ENCODE results near the gene PAFAH1B2.
"Not testable (repeated sequence)": the region's sequence is repeated elsewhere in the genome, so short reads cannot be mapped to it uniquely, and the experiment has no call there.

Gene PAFAH1B2

DNA sequence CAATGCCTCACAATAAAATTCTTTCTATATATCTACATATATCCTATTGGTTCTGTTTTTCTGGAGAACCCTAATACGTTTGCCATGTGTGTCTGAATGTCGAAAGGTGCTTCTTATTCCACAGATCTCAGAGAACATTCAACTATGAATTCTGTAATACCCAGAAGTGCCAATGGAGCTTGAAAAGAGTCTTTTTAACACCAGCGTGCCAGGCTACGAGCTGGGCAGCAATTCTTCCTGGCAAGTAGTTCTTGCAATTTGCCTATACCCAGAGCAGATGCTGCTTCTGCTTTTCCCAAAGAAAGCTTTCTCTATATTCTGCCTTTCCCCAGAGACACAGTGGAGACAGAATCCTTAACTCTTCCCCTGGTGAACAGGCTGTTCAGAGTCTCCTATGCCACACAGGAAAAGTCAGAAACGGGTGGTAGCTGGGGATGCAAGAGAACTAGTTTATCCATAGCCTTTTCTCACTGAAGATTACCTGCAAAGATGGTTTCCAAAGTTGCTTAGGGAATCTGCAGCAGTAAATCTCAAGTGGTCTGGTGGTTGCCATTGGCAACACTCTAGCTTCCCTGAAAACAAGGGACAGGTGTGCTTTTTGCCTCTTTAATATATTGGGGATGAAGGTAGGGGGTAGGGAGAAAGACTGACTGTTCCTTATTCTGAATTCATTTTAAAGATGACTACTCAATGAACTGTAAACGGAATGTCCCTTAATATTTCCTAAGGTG lies 16.8 kb upstream of the PAFAH1B2 start:
- no peak for DNase-seq (ENCODE audit: low read depth)

DNA sequence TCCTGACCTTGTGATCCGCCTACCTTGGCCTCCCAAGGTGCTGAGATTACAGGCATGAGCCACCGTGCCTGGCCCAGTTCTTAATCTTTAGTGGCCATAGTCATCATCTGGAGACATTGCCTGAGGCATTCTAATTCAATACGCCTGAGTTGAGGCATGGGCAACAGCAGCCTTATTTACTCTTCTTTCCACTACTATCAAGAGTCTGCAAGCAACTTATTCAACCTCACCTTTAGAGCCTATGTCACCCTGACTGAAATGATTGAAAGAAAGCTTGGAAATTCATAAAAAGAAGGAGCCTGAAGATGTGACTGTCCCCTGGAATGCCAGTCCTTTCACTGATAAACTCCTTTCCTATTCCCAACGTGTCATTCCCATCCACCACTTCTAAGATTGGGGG lies 15.8 kb upstream of the PAFAH1B2 start:
- no peak for DNase-seq (ENCODE audit: low read depth)

DNA sequence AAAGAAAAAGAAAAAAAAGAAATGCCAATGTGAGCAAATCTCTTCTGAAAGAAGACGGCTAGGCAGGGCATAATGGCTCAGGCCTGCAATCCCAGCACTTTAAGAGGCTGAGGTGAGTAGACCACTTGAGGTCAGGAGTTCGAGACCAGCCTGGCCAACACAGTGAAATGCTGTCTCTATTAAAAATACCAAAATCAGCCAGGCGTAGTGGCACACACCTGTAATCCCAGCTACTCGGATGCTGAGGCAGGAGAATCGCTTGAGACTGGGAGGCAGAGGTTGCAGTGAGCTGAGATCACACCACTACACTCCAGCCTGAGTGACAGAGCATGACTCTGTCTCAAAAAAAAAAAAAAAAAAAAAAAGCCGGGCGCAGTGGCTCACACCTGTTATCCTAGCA lies 13.7 kb upstream of the PAFAH1B2 start:
- DNase-seq (ENCODE audit: low read depth): not testable (repeated sequence)

DNA sequence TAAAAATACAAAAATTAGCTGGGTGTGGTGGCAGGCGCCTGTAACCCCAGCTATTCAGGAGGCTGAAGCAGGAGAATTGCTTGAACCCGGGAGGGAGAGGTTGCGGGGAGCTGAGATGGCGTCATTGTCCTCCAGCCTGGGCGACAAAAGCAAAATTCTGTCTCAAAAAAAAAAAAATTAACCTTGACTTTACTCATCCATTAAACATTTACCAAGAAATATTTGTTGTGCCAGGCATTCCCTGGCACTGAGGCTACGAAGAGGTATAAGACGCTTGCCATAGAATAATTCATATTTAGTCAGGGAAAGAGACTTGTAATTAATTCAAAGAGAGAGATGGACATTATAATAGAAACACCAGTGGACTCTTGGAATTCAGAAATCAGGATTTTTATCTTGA lies 13.2 kb upstream of the PAFAH1B2 start:
- no peak for DNase-seq (ENCODE audit: low read depth)

DNA sequence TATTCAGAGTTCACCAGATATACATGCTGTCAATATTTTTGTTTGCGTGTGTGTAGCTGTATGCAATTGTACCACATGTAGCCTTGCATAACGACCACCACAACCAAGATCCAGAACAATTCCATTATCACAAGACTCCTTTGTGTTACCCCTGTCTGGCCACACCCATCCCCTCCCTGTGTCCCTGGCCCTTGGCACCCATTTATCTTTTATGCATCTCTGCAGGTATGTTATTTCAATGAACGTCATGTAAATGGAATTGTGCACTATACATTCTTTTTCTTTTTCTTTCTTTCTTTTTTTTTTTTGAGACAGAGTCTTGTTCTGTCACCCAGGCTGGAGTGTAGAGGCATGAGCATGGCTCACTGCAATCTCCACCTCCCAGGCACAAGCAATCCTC lies 9.7 kb upstream of the PAFAH1B2 start:
- no peak for DNase-seq (ENCODE audit: low read depth)

DNA sequence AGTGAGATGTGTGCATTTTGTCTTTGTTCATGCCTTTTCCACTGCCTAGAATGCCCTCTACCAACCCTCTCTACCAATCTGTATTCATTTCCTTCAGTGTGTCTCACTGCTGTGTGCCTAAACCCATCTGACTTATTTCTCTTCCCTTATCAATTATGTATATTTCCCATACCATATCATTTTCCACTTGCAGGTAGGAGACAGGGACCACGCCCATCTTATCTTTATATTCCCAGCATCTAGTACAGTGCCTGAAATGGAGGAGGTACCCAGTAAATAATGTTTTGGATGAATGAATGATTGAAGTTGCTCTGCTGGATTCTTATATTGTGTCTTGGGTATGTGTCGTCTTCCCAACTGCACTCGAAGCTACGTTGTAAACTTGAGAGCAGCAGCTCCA lies 9.1 kb upstream of the PAFAH1B2 start:
- not testable (repeated sequence) for DNase-seq (ENCODE audit: low read depth)

DNA sequence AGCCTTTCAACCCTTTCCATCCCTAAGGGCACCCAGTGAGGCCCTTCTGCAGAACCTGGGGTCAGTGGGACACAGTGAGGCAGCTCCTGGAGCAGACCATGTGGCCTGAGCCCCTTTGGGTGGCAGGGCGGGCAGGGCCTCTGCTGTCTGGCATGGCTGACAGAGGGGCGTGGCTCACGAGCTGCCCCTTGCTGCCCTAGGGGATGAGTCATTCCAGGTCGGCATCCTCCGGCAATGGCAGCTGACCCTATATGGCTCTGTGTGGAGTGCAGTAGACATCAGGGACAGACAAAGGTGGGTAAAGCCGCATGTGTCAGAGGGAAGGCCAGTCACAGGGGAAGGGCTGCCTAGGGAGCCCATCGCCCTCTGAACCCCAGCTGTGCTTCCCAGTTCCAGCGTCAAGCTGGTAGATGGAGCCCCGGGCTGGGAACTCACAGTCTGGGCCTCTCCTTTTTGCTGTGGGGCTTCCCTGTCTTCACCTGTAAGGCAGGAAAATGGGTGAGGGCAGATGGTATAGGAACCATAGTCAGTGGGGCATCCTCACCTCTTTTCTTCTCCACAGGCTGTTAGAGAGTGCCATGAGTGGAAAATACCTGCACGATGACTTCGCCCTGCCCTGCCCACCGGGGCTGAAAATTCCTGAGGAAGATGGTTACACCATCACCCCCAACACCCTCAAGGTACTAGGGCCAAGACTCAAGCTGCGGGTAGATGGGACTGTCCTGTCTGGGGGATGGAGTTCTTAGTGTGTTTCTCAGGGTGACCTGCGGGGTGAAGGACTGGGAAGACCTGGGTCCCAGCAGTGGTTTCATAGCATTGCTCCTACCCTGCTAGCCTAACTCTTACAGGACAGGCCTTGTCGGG lies 6.6 kb upstream of the PAFAH1B2 start:
- DNase-seq (ENCODE audit: low read depth): not testable (repeated sequence)

DNA sequence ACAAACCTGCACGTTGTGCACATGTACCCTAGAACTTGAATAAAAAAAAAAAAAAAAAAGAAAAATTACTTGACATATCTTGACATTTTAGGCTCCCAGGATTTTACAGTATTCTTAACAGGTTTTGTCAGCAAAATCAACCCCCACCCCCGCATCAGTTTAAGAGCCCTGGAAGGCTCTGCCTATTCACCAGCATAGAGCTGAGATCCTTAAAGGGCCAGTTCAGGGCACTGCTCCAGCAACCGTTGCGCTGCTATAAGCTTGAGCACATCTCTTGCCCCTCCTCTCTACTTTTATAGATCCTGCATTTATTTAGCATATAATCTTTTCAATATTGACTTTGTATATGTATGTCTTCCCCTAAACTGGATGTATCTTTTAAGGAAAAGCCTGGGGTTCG lies 697 bp upstream of the PAFAH1B2 start:
- no peak for DNase-seq (ENCODE audit: low read depth)

DNA sequence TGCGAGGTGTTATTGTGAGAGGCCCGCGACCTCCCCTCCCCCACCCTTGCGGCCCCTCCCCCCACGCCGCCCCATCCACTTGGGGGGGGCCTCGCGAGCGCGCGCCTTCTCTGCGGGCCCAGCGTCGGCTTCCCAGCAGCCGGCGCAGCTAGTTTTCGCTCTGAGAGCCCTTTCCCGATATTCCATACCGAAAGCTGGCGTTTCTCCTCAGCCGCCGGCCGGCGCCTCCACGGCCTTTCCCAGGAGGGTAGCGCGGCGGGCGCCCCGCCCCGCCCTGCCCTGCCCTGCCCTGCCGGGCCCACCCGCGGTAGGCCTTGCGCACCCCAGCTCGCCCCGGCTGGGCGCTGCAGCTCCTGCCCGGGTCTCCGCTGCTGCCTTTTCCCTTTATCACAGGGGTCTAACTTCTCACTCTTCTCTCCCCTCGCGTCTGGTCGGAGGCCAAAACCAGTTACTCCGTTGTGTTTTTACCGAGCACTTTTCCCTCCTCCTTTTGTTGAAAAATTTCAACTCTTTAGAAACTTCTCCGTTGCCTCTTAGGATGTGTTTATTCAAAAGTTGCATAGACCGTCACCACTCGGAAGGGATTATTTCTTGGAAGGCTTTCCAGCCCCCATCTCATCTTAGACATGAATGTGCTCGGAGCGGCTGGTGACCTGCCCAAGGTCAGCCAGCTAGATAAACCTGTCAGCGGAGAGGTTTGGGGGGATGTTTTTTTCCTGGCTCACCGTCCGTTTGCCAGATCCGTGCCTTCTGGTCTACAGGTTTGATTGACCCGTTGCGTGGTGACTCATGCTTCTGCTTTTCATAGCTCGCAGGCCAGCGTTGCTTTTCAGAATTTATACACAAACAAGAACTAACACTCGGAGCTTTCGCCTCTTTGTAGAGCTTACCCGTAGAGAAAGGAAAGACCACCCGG lies 648 bp downstream of the PAFAH1B2 start:
- DNase-seq (ENCODE audit: low read depth): no peak

DNA sequence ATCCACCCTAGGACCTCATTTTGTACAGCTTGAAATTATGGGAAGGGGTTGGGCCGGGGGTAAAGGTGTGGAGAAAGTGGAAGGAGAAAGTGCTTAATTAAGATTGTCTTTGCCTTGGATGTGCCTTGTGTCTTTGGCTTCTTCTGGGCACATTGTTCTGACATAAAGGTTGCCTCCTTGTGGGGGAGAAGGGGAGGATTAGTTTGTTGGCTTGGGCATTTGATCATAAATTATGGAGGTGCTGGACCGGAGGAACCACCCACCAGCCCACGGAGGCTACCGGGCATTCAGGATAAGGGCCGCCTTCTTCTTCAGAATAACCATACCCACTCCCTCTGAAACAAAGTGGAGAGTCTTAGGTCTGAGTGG lies 1.3 kb downstream of the PAFAH1B2 start:
- no peak for DNase-seq (ENCODE audit: low read depth)

DNA sequence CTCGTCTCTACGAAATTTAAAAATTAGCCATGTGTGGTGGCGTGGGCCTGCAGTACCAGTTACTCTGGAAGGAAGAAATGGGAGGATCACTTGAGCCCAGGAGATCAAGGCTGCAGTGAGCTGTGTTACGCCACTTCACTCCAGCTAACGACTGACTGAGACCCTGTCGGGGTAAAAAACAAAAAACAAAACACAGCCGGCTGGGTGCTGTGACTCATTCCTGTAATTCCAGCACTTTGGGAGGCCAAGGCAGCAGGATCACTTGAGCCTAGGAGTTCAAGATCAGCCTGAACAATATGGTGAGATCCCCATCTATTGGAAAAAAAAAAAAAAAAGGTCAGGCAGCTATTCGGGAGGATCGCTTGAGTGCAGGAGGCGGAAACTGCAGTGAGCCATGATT lies 2.4 kb downstream of the PAFAH1B2 start:
- no peak for DNase-seq (ENCODE audit: low read depth)

DNA sequence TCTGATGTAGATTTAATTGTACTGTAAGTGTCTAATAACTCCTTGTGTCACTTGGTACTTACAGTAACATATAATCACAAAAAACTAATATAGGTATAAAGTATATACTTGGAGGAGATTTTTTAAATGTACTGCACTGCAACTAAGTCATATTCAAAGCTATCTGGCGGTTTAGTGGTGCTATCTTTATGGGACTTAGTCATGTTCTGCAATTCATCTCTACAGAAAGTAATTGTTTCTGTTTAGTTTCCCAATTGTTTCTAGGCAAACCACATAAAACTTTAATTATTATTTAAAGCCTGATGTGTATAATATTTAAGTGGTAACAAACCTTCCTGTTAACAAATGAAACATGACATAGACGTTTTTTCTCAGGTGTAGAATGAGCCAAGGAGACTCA lies 8.0 kb downstream of the PAFAH1B2 start:
- DNase-seq (ENCODE audit: low read depth): no peak

DNA sequence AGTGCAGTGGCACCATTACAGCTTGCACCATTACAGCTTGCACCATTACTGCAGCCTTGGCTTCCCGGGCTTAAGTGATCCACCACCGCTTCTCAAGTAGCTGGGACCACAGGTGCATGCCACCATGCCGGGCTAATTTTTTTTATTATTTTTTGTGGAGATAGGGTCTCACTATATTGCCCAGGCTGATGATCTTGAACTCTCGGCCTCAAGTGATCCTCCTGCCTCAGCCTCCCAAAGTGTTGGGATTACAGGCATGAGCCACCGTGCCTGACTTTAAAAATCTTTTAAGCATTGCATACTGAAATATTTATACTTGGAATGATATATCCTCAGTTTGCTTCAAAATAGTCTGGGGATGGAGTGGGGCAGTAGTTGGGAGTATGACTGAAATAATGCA lies 10.4 kb downstream of the PAFAH1B2 start:
- DNase-seq (ENCODE audit: low read depth): no peak

DNA sequence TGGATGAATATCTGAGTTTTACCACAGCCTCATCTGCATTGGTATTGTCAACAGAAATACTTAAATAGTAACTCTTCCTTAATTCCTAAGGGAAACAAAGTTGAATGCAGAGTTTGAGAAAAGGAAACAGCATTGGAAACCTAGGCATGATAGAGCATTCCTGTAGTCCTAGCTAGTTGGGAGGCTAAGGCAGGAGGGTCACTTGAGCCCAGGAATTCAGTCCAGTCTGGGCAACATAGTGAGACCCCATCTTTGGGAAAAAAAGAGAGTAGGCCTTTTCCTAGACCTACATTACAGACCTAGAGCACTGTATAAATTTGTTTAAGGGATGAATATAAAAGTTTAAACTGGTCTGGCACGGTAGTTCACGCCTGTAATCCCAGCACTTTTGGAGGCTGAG lies 13.4 kb downstream of the PAFAH1B2 start:
- DNase-seq (ENCODE audit: low read depth): no peak

DNA sequence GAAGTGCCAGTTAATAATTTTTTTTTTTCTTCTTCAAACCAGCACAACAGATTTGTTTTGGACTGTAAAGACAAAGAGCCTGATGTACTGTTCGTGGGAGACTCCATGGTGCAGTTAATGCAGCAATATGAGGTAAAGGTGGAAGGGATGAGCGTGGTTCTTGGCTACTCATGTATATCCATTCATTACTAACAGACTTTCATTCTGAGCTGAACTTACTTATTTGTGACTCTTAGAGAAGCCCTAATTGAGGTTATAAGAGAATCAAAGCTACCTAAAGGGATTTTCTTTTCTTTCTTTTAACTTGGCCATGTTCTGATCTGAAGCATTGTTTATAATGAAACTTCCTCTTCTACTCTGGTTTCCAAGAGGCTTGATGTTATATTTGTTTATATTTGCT lies 15.8 kb downstream of the PAFAH1B2 start:
- no peak for DNase-seq (ENCODE audit: low read depth)

DNA sequence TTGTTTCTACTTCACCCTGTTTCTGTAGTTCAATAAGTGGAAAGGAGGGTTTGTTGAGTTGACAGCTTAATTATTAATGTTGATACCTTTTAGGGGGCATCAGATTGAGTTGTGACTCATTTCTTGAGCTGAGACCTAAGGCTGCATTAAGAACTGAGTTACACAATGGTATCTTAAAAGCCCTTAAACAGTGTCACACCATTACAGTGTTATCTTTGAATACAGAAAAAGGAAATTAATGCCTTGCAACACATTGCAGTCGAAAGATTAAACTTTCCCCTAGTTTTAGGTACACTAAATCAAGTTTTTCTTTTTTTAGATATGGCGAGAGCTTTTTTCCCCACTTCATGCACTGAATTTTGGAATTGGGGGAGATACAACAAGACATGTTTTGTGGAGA lies 16.7 kb downstream of the PAFAH1B2 start:
- DNase-seq (ENCODE audit: low read depth): no peak

DNA sequence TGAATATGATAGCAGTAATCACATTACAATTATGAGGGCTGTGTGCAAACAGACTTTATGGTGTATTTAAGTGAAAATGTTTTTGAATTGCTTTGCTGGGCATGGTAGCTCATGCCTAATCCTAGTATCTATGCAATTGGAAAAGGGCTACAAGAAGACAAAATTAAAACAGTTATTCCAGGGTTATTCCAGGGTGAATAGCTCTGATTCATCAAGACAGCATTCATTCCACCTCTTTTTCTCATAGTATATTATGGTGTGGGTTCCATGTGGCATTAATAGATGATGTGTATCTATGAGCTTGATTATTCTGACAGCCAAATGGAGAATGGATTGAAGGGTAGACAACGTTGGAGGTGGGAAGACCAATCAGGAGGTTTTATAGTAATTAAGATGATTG lies 22.4 kb downstream of the PAFAH1B2 start:
- no peak for DNase-seq (ENCODE audit: low read depth)

DNA sequence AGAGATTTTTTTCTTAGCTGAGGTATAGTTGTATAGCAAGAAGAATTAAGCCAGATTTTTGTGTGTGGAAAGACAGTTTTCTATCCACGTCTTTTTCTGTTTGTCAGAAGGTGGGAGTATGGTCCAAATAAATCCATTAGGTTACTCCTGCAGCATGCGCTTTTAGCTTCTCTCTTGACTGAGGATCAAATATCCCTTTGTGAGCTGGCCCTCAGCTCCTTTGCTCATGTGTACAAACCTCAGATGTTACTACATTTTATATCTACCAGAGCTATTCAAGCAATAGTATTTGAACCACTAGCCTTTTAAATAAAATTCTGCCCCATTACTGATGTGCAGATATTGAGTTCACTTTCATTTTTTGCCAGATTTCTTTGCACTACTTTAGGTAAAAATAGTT lies 25.6 kb downstream of the PAFAH1B2 start:
- DNase-seq (ENCODE audit: low read depth): no peak

DNA sequence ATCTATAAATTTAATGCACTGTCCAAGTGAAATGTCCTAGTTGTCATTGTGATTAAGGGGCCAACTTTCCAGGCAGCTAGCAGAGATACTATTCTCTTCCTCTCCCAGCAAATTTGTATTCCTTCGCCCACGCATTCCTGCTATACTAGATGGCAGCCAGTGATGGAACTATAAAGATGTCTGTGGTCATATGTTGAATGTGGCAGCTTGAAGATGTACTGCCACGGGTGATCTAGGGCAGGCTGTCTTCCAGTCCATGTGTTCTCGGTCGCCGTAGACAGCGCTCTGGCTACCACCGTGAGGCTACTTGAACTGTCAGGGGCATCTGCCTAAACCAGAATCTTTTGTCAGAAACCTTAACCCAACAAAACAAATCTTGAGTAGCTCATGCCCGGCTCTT lies 26.1 kb downstream of the PAFAH1B2 start:
- DNase-seq (ENCODE audit: low read depth): no peak

DNA sequence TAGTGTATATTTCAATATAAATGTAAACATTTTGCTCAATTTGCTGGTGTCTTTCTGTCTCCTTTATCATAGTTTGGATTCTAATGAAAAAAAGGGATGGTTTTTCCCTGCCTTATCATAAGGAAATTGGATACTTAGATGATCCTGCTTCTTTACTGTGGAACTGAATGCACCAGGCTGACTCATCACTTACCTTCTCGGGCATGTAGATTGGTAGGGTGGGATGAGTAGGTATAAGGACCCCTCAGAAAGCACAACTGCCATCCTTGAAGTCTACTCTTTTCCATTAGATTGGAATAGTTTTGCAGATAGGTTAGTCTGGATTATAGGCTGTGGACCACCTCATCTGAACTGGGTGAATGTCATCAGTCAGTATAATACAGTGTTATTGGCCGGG lies 26.9 kb downstream of the PAFAH1B2 start:
- DNase-seq (ENCODE audit: low read depth): no peak

DNA sequence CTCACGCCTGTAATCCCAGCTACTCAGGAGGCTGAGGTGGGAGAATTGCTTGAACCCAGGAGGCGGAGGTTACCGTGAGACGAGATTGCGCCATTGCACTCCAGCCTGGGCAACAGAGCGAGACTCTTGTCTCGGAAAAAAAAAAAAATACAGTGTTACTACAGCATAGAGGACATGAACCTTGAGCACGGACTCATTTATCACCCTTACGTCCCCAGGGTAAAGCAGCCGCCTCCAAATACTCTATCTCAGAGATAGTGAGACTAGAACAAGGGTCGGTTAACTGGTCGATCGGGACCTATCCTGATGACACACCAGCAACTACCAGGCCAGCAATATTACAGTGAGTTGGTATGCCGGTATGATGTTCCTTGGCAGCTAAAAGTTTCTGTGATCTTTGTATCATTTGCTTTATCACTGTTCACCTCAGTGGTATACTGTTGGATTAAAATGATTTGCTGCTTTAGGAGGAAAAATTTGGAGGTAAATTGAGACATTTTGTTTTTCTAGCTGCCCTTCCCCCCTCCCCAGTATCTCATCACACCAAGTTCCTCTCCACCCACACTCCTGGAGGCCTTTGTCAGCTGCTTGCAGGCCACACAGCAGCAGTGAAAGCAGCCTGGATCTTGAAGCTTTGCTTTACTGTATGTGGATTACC lies 27.4 kb downstream of the PAFAH1B2 start:
- DNase-seq (ENCODE audit: low read depth): no peak
